OCI-LY3 (cell line): ENCODE data around the gene AP1G1.
"Not testable (repeated sequence)": the region's sequence is repeated elsewhere in the genome, so short reads cannot be mapped to it uniquely, and the experiment has no call there.

Source experiments
- EZH2phosphoT487 ChIP-seq: fragments of 200-600 bp; shearing (Covaris generic); IDR thresholded peaks from 2 replicates; pipeline ENCODE4 v1.6.1; 2018; ENCODE audit warnings: antibody characterized with exemption, mixed run types, low read depth
- TF ChIP-seq, protein P1 (sequence below): fragments of 200-600, 300-600 bp; sonication (generic); IDR thresholded peaks from 2 replicates; pipeline ENCODE4 v1.5.1; 2014; ENCODE audit warnings: antibody characterized with exemption, low read length, low read depth

DNA sequence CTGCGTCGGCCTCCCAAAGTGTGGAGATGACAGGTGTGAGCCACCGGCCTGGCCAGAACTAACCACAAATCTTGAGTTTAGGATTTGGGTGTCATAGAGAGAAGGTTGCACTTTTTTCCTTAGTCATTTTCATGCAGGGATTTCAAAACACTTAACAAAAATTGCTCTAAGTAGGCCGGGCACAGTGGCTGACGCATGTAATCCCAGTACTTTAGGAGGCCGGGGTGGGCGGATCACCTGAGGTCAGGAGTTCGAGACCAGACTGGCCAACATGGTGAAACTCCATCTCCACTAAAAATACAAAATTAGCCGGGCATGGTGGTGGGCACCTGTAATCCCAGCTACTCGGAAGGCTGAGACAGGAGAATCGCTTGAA, 1.5 kb upstream of the AP1G1 start:
- TF ChIP-seq, protein P1, sequence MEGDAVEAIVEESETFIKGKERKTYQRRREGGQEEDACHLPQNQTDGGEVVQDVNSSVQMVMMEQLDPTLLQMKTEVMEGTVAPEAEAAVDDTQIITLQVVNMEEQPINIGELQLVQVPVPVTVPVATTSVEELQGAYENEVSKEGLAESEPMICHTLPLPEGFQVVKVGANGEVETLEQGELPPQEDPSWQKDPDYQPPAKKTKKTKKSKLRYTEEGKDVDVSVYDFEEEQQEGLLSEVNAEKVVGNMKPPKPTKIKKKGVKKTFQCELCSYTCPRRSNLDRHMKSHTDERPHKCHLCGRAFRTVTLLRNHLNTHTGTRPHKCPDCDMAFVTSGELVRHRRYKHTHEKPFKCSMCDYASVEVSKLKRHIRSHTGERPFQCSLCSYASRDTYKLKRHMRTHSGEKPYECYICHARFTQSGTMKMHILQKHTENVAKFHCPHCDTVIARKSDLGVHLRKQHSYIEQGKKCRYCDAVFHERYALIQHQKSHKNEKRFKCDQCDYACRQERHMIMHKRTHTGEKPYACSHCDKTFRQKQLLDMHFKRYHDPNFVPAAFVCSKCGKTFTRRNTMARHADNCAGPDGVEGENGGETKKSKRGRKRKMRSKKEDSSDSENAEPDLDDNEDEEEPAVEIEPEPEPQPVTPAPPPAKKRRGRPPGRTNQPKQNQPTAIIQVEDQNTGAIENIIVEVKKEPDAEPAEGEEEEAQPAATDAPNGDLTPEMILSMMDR, result not testable (repeated sequence)
- not testable (repeated sequence) for TF ChIP-seq EZH2phosphoT487
